CMK (cell line): ENCODE data around the gene JMJD4.

Experiments
- DNase-seq: peaks from one replicate; pipeline ENCODE4 v3.0.0-alpha.2; 2010; ENCODE audit warnings: low read depth

Gene JMJD4

GRCh38 chr1:227768640-227769039, 33.5 kb upstream of the JMJD4 start:
- no peak for DNase-seq

DNA sequence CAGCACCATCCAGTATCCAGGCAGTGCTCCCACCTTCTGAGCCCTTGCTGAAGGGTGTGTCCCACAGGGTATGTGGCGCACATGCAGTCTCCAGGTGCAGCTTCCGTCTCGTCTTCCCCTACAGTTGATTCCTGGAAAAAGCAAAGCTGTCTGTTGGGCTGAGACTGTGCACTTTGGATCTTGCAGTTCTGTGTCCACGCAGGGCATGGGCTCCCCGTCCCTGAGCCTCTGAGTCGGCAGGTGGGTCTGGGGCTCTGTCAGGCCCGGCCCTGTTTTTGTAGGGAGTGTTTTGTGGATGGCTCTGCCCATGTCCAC, 33.0 kb upstream of the JMJD4 start:
- DNase-seq: no peak

DNA sequence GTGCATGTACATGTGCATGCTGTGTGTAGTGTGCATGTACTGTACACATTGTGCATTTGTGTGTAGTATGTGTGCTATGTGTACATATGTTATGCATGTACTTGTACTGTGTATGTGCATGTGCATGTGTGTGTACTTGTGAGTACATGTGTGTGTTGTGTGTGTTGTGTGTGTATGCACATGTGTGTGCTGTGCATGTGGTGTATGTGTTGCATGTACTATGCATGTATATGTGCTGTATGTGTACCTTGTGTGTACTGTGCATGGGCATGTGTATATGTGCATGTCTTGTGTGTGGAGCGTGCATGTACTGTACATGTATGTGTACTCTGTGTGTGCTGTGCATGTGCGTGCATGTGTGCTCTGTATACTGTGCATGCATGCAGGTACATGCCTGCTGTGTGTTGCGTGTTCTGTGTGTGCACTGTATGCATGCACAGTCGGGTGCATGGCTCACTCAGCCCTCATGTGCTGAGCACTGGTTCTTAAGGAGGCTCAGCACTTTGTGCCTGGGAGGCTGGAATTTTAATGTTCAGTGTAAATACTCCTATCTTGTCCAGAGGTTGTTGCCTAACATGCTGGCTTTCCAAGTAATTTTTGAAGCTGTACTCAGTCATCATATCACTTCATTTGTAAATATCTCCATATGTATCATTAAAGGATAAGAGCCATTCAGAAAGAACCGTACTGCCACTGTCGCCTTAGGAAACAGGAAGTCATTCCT, 32.5 kb upstream of the JMJD4 start:
- DNase-seq: no peak

GRCh38 chr1:227766653-227767277, 31.7 kb upstream of the JMJD4 start:
- no peak for DNase-seq

- DNase-seq: no peak
These were observed 31.0 kb upstream of the JMJD4 start for GRCh38 chr1:227766015-227766634.

- DNase-seq: no peak
These were observed 30.3 kb upstream of the JMJD4 start for GRCh38 chr1:227765261-227766014.

DNA sequence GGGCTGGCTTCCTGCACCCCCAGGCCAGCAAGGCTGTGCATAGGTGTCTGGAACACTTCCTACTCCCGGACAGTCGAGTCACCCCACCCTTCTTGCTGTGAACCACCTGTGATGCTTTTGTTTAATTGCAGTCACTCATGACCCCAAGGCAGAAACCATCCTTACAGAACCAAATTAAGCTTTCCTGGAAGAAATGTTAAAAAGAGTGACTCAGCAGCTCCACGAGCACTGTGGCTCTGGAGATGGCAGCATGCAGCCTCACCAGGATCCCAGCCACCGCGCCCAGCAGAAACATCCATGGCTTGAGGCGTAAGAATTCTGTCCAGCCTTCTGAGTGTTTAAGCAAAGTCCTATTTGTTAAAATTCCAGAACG, 28.9 kb upstream of the JMJD4 start:
- no peak for DNase-seq

DNA sequence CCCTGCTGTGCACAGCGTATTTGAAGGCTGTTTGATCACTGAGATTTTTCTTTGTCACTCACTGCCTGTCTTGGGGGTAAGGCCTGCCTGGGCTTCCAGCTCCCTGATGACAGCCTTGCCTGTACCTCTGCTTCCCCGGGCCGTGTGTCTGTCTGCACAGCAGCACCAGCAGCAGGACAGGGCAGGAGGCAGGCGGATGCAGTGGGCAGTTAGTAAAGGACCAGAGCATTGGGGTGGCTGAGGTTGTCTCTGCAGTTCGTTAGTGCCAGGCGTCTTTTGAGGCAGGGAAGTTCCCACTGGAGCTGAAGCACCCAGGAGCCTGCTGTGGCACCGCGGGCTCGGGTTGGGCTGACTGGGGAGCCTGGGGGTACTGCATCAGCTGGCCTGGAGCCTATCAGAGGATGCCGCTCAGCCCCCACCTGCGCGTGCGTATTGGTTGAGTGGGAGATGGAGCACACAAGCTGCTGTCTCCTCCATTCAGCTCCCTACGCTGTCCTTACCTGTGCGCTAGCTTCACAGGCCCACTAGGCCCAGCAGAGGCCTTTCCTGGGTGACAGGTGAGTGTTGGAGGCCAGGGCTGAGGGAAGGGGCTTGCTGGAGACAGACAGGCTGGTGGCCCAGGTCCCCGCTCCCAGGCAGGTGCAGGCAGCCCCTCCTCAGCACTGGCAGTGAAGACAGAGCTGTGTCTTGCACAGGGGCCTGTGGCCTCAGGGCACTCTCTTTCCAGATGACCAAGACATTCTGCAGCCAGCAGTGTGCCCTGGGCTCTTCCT, 28.3 kb upstream of the JMJD4 start:
- no peak for DNase-seq

DNA sequence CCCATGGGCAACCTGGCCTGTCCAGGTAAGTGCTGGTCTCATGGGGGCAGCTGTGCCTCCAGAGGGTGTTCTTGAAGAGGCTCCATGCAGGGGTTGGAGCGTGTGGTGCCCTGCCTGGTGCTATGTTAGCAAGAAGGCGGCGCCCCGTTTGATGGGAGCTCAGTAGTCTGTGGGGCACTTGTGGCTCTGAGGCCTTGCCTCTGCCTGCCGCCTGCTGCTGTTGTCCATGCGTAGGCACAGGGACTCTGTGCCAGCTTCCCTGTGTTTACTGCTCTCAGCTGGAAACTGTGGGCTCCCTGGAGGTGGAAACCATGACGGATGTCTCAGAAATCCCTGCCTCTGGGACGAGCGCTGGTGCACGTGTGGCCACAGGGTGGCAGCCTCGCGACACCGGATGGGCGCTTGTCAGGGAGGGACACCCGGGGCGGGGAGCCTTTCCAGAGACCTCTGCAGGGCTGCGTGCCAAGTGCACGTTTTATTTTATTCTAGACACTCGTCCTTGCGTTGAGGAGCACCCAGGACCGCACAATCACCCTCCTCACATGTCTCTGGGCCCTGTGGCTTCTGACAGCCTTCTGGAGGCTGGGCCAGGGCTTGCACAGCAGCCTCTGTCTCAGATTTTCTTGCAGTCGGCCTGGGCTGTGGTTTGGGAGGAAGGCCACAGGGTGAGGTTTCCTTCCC, 27.3 kb upstream of the JMJD4 start:
- peak; percentile 56 for DNase-seq

DNA sequence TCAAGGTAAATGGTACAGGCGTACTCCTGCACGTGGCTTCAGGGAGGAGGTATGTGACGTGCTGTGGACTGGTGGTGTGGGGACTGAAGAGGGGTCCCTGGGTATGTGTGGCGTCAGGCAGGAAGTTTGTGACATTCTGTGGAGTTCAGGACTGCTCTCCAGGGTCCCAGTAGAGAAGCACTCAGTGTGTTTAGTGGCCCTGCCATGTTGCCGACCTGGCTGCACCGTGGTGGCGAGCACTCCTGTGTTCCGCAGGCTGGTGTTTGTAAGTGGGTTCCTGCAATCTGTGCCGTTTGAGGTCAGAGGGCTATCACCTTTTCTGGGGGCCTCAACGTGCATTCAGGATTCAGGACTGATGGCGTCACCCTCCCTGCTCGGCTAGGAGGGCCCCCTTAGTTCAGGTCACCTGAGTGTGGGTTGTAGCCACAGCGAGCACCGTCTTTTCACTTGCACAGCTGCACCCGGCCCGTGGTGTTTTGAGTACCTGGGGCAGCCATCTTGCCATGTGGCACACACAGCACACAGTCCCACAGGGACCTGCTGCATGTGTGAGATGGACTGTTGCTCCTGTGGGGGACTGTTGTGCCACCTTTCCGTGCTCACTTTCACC, 26.6 kb upstream of the JMJD4 start:
- no peak for DNase-seq

GRCh38 chr1:227760377-227760776, 25.3 kb upstream of the JMJD4 start:
- DNase-seq: no peak

DNA sequence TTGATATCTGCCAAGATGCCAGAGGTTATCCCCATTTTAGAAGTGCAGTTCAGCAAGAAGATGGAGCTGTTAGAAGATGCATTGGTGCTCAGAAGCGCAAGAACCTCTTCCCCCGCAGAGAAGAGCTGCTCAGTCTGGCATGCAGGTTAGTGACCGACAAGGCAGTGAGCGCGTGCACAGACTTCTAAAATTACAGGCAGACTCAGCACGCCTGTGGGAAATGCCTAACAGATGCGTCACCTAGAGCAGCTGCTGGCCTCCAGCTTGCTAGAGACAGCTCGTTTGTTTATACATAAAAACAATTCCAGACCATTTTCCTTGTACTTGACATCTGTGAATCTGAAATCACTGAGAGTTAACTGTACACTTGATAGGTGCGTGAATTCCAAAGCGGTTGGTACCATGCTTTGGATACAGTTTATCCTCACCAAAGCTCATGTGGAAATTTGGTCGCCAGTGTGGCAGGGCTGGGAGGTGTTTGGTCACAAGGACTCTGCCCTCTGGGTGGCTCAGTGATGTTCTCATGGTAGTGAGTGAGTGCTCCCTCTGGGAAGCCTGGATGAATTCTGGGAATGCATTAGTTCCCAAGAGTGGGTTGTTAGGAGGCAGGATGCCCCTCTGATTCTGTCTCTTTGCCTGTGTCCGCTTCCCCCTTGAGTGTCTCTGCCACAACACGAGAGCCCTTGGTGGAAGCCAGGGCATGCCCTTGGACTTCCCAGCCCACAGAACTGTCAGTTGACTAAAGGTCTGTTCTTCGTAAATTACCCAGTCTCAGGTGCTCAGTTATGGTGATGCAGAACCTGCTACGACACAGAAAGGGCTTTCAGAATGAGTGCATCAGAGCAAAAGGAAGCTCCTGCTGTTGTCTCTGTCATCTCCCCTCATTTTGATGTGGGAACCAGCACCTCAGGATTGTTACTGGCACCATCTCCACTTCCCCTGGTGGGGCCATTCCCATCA, 24.5 kb upstream of the JMJD4 start:
- DNase-seq: no peak

DNA sequence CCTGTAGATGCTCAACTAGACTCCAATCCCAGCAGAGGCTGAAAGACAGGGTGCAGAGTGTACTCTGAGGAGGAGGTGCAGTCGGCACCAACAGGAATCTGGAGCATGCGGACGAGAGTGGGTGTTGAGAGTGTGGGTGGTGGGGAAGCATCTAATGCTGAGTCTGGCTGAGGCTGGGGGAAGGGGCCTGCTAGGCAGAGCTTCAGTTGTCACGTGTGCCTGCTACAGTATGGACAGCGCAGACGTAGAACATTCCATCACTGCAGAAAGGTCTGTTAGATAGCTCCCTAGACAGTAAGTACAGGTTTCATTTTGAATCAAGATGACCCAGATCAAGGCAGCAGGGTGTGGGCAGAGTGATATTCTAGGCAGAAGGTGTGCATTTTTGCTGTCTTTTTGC, 23.3 kb upstream of the JMJD4 start:
- no peak for DNase-seq

DNA sequence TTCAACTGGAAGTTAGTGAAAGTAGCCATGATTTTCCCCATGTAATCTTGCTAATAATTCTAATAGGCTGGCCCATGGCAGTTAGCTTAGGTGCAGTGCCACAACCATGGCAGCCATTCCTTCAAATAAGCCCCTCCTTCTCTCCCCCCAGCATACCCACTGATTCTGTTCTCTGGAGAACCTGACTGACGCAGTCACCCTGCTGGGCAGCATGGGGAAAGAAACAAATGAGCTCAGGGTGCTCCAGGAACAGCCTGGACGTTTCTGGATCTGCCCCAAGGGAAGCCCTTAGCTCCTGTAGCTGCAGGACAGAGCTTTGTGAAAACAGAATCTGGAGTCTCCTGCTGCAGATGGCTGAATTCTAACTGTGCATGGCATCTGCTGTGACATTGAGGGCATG, 22.7 kb upstream of the JMJD4 start:
- DNase-seq: no peak

GRCh38 chr1:227756172-227756959, 21.3 kb upstream of the JMJD4 start:
- DNase-seq: no peak

GRCh38 chr1:227754958-227755357, 19.9 kb upstream of the JMJD4 start:
- no peak for DNase-seq

DNA sequence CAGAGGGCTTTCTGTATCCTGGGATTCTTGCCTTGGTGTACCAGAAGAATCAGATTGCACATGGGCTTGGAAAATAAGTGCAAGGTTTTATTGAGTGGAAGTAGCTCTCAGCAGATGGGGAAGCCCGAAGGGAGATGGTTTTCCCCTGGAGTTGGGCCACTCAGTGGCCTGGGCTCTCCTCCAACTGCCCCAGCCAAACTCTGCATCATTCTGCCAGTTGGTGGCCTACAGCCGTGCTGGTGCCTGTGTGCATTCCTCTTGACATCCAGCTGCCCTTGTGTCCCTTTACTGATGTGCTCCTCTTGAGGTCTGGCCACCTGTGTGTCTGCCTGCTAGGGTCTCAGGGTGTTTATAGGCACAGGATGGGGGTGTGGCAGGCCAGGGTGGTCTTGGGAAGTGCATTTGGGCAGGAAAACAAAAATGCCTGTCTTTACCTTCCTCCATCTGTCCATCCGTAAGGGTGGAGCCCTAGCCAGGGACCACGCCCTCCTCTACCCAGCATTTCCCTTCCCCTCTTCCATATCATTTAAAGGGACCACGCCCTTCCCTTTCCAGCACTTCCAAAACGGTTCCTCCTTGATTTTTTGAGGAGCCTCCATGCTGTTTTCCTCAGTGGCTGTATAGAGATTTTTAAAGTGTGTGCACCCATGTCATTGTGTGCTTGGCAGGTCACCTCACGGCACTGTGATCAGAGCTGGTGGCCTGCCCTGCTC, 19.1 kb upstream of the JMJD4 start:
- DNase-seq: no peak

DNA sequence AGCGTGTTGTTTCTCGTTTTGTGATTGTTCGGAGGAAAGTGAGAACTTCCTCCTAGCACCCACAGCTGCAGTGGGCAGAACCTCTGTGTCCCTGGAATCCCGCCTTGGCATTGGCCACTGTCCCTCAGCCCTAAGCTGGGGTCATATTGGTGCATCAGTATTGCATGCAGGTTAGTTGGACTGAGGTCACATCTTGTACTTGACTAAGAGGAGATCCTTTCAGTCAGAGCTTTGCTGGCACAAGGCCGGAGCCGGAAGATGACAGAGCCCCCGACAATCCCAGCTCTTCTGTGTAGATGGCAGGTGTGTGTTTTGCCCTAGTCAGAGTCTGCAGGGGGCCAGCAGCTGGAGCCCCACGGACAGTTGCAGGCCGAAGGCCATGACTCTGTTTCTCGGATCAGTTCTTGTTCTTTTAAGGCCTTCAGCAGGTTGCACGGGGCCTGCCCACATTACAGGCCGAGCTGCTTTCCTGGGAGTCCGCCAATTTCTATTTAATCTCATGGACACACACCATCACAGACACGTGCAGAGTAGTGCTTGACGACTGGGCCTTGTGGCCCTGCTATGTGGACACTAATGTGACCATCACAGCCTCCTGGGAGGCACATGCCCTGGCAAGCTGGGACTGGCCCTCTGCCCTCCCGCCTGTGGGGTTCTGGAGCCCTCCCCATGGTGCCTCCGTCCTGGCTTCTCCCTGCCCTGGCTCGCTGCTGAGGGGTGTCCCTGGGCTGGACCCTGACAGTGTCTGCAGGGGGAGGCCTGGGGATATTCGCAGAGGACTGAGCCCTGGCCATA, 15.0 kb upstream of the JMJD4 start:
- DNase-seq: no peak
